PC-9 (cell line): ENCODE measurements around the gene SESN1. TPM values are rescaled to one million over a fixed set of nuclear protein-coding genes. Genes with fewer than 3 reads are reported as not detected.

Experiments used
- BruUV-seq: library from RNA; stranded (reverse); fragments of 400-500 nt; replicated peaks from 2 replicates; lab custom pipeline; 2021; lab: Mats Ljungman, UMichigan
- CTCF ChIA-PET: fragments of 300-600 bp; sonication (Branson Sonifier 250); formaldehyde crosslinking; loops from one replicate; lab custom pipeline; 2022; ENCODE audit warnings: antibody characterized with exemption; lab: Charles Lee
- POLR2A ChIA-PET: fragments of 300-600 bp; sonication (Branson Sonifier 250); formaldehyde crosslinking; loops from one replicate; lab custom pipeline; 2022; ENCODE audit warnings: antibody characterized with exemption; ENCODE audit not compliant: unreplicated experiment; lab: Charles Lee
- DNase-seq, 2 experiments: peaks; one replicate each; pipeline versions ENCODE4 v3.0.0 to v3.0.0-alpha.2; 2015 to 2022; ENCODE audit warnings: mixed read lengths in 1 of 2
- H2AFZ ChIP-seq: fragments of 200-600 bp; sonication (generic); 2 replicates; pipeline ENCODE4 v1.8.1; 2017; ENCODE audit warnings: antibody characterized with exemption
- H3F3A ChIP-seq: fragments of 200-600 bp; sonication (generic); 2 replicates; pipeline ENCODE4 v1.8.1; 2017; ENCODE audit warnings: antibody characterized with exemption, mild to moderate bottlenecking, low read depth; ENCODE audit not compliant: insufficient read depth
- H3K27ac ChIP-seq: fragments of 200-600 bp; sonication (generic); 2 replicates; pipeline ENCODE4 v1.6.1; 2016; ENCODE audit warnings: mixed run types
- H3K27me3 ChIP-seq: fragments of 200-600 bp; sonication (generic); 2 replicates; pipeline ENCODE4 v1.6.1; 2016; ENCODE audit warnings: low read depth, mixed run types; ENCODE audit not compliant: insufficient read depth
- H3K36me3 ChIP-seq: fragments of 200-600 bp; sonication (generic); 2 replicates; pipeline ENCODE4 v1.6.1; 2016; ENCODE audit warnings: low read depth, mixed run types
- H3K4me1 ChIP-seq: fragments of 200-600 bp; sonication (generic); replicated peaks from 2 replicates; pipeline ENCODE4 v1.6.1; 2016; ENCODE audit warnings: mixed run types; ENCODE audit not compliant: insufficient read depth
- H3K4me2 ChIP-seq: fragments of 200-600 bp; sonication (generic); 2 replicates; pipeline ENCODE4 v1.6.1; 2017; ENCODE audit warnings: mixed run types
- H3K4me3 ChIP-seq: fragments of 200-600 bp; sonication (generic); 2 replicates; pipeline ENCODE4 v1.6.1; 2016; ENCODE audit warnings: mixed run types
- H3K79me2 ChIP-seq: fragments of 200-600 bp; sonication (generic); 2 replicates; pipeline ENCODE4 v1.6.1; 2017; ENCODE audit warnings: low read depth, mixed run types
- H3K9me2 ChIP-seq: fragments of 200-600 bp; sonication (generic); 2 replicates; pipeline ENCODE4 v1.8.1; 2017; ENCODE audit warnings: mild to moderate bottlenecking; ENCODE audit not compliant: insufficient read depth
- H3K9me3 ChIP-seq: fragments of 200-600 bp; sonication (generic); 2 replicates; pipeline ENCODE4 v1.8.1; 2016; ENCODE audit warnings: low read depth; ENCODE audit not compliant: insufficient read depth
- H4K20me1 ChIP-seq: fragments of 200-600 bp; sonication (generic); 2 replicates; pipeline ENCODE4 v1.8.1; 2017; ENCODE audit not compliant: insufficient read depth
- EZH2 ChIP-seq: fragments of 200-600 bp; sonication (generic); IDR thresholded peaks from 2 replicates; pipeline ENCODE4 v1.8.0; 2017; ENCODE audit warnings: antibody characterized with exemption, low read depth
- intact Hi-C: fragments of 100-400 bp; cut with micrococcal nuclease; formaldehyde crosslinking; loops from one replicate; pipeline ENCODE4 v1.10.0; 2022; ENCODE audit not compliant: unreplicated experiment
- total RNA-seq: library from RNA; stranded (reverse); gene quantifications from 2 replicates; pipeline ENCODE4 v1.2.3, GENCODE V29; 2021
- TF ChIP-seq, protein P1 (sequence below): fragments of 200-600 bp; sonication (generic); conservative IDR thresholded peaks from 2 replicates; pipeline ENCODE4 v1.6.1; 2017; ENCODE audit warnings: mixed run types, antibody characterized with exemption, mild to moderate bottlenecking, moderate library complexity

Gene SESN1
- total RNA-seq, 1 experiment from 2014 or later, result 6.5 TPM

- Histone ChIP-seq H3K4me2 (no peak overlapping the region), H3K9me3 (no peaks in the 10 kb centered on the region), H3K4me1 (no peaks in the 10 kb centered on the region), H2AFZ (no peak overlapping the region), H3F3A (no peaks in the 10 kb centered on the region), H3K27me3 (no peaks in the 10 kb centered on the region), H4K20me1 (no peaks in the 10 kb centered on the region), H3K27ac (no peak overlapping the region), H3K36me3 (no peaks in the 10 kb centered on the region), H3K4me3 (no peak overlapping the region), H3K79me2 (no peaks in the 10 kb centered on the region), H3K9me2 (no peaks in the 10 kb centered on the region)
- ChIA-PET CTCF (no interaction called here), POLR2A (no interaction called here)
- no TSS peak for BruUV-seq
- TF ChIP-seq EZH2, result no peak
- TF ChIP-seq, protein P1, sequence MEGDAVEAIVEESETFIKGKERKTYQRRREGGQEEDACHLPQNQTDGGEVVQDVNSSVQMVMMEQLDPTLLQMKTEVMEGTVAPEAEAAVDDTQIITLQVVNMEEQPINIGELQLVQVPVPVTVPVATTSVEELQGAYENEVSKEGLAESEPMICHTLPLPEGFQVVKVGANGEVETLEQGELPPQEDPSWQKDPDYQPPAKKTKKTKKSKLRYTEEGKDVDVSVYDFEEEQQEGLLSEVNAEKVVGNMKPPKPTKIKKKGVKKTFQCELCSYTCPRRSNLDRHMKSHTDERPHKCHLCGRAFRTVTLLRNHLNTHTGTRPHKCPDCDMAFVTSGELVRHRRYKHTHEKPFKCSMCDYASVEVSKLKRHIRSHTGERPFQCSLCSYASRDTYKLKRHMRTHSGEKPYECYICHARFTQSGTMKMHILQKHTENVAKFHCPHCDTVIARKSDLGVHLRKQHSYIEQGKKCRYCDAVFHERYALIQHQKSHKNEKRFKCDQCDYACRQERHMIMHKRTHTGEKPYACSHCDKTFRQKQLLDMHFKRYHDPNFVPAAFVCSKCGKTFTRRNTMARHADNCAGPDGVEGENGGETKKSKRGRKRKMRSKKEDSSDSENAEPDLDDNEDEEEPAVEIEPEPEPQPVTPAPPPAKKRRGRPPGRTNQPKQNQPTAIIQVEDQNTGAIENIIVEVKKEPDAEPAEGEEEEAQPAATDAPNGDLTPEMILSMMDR, result no peak
- DNase-seq, result no peak
- intact Hi-C loops, result no loop called here
Observed at GRCh38 chr6:109130065-109130464, 35.4 kb upstream of the SESN1 start.

GRCh38 chr6:109125504-109125903, 30.9 kb upstream of the SESN1 start:
- no peaks in the 10 kb centered on the region for H3K9me3 ChIP-seq
- no peak overlapping the region for H2AFZ ChIP-seq
- no peaks in the 10 kb centered on the region; the same call in 1 of the 2 replicates for H3K79me2 ChIP-seq
- ChIA-PET CTCF (no interaction called here), POLR2A (no interaction called here)
- no peaks in the 10 kb centered on the region for H3K9me2 ChIP-seq
- no peak overlapping the region for H3K27ac ChIP-seq
- no peak overlapping the region for H3K4me3 ChIP-seq
- no peak for DNase-seq
- H3K36me3 ChIP-seq, result no peaks in the 10 kb centered on the region
- no peaks in the 10 kb centered on the region for H3K4me1 ChIP-seq
- H3K4me2 ChIP-seq, result no peak overlapping the region
- TF ChIP-seq EZH2, result no peak
- TF ChIP-seq, protein P1, result no peak
- BruUV-seq, result no TSS peak
- H3F3A ChIP-seq, result no peaks in the 10 kb centered on the region
- intact Hi-C loops, result no loop called here
- no peaks in the 10 kb centered on the region for H4K20me1 ChIP-seq
- no peaks in the 10 kb centered on the region for H3K27me3 ChIP-seq

DNA sequence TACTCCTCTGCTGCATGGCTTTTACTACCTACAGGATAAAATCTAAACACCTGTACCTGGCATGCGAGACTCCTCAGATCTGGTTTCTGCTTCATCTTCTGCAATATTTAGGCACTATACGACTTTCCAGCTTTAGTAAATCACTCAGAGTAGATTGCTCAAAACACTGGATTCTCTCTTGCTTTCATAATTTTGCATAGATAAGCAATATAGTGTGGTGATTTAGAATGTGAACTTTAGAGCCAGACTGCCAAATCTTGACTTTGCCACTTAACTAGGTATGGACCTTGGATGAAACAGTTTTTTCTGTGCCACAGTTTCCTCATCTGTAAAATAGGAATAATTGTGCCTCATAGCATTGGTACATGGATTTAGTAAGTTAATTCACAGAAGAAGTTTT, 29.6 kb upstream of the SESN1 start:
- H4K20me1 ChIP-seq, result no peaks in the 10 kb centered on the region

More for the DNA sequence above, 29.6 kb upstream of the SESN1 start:
- no TSS peak for BruUV-seq
- DNase-seq, result no peak
- H3K9me2 ChIP-seq, result no peaks in the 10 kb centered on the region
- H3K27me3 ChIP-seq, result no peaks in the 10 kb centered on the region
- CTCF ChIA-PET, result no interaction called here
- H3K4me2 ChIP-seq, result no peak overlapping the region
- no peaks in the 10 kb centered on the region for H3K36me3 ChIP-seq
- H3K4me1 ChIP-seq, result no peaks in the 10 kb centered on the region
- TF ChIP-seq EZH2, result no peak
- TF ChIP-seq, protein P1, result no peak
- intact Hi-C loops, result no loop called here
- H3F3A ChIP-seq, result no peaks in the 10 kb centered on the region
- H3K4me3 ChIP-seq, result no peak overlapping the region
- no peaks in the 10 kb centered on the region for H3K9me3 ChIP-seq
- H3K27ac ChIP-seq, result no peak overlapping the region
- no peaks in the 10 kb centered on the region; the same call in 1 of the 2 replicates for H3K79me2 ChIP-seq
- POLR2A ChIA-PET, result no interaction called here
- H2AFZ ChIP-seq, result no peak overlapping the region
